DMS 273 (cell line): ENCODE data around the gene TMBIM1.

Experiments used
- DNase-seq: peaks from one replicate; lab custom pipeline; 2025; ENCODE audit not compliant: unreplicated experiment; lab: John Stamatoyannopoulos, UW

TMBIM1 gene

GRCh38 chr2:218272531-218273212 is 19.6 kb downstream of the TMBIM1 start:
- DNase-seq: peak; percentile 91

DNA sequence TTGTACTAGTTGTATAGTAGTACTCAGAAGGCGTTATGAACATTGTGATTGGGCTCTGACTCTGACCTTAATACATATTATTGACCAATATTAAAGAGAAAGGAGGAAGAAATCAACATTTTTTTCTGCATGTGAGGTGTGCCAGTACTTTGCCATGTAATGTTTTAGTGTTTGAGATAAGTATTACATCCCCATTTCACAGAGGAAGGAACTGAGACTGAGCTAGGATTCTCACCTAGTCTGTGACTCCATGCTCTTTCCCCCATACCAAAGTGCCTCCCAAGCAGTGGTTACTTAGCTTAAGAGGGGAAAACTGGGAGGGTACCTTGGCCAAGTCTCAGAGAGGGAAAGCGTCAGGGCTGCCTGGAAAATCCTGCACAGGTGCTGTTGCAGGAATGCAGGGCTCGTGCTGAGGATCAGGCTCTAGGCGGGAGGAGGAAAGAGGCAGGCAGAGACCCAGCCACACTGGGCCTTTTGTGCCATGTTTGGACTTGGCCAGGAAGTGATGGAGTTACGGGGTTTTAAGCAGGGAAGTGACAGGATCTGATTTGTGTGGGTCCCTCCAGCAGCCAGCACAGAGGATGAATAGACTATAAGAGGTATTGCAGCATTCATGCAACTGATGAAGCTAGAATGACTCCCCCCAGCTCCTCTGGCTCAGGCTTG is 20.3 kb downstream of the TMBIM1 start:
- DNase-seq: no peak

DNA sequence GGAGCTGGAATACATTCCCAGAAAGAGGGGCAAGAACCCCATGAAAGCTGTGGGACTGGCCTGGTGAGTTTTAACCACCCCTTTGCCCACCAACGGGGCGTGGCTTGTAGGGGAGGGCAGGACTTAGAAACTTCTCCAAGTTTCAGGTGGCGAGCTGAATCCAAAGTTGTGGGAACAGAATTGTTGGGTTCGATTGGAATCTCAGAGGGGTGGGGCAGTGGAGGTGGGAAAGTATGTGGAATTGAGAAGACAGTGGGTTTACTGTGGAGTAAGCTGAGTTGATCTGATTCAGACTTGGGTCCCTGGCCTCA is 20.9 kb downstream of the TMBIM1 start:
- peak; percentile 32 for DNase-seq

DNA sequence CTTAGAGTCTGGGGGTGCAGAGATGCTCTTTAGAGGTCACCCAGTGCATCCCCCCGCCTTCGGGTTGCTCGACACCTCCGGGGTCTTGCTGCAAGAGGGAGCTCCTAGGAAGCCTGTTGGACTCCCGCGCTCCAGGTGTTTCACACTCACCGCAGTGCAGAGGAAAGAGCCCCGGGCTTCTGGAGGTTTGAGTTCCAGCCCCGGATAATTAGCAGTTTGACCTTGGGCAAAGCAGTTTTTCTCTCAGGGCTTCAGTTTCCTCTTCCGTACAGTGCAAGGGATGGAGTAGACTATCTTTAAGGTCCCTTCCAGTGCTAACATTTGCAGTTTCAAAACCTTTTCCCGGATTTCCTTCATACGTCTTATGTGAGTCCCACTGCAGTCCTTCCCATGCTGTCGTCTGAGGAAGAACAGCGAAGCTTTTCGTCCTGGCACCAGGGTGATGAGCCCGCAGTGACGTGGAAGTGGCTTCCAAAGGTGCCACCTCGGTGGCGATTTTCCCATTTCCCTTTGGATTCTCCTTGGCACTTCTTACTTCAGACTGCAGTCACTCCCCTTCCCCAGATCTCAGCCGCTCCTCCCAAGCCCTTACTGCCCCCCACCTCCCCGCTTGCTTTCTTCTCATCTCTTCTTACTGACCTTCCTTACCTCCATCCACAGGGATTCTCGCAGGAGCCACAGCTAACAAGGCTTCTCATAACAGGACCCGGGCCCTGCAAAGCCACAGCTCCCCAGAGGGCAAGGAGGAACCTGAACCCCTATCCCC is 21.4 kb downstream of the TMBIM1 start:
- DNase-seq: peak; percentile 49

DNA sequence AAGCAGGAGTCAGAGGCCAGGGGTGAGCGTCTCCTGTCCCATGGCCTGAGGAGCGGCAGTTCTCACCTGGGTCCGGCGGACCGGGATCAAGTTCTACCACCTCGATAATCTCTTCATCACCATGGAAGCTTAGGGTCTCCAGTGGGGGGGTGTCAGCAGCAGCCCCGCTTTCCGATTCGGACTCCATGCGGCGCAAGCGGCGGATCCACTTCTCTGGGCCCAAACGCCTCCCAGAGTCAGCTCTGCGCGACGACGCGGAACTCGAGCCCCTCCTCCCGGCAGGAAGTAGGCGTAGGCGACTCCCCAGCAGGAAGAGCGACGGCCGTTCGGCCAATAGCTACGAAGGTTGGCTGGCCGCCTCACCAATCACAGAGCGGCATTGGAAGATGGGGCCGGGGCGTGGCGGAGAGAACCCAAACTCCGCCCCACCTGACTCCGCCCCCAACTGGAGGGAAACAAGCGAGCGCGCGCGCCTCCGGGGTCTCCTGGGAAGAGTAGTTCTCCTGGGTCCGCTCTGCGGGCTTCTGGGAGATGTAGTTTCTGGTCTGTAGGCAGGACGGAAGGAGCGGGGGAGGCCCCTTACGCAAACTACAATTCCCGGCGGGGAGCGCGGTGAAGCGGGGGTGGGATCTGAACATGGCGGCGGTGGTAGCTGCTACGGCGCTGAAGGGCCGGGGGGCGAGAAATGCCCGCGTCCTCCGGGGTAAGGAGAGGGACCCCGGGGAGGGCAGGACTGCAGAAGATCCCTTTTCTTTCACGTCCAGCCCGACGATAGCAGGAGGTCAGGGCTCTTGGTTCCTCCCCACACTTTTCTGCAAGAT is 22.2 kb downstream of the TMBIM1 start, which contains the start of the genes AAMP and PNKD:
TSS of gene AAMP (minus strand) at position 238 of the 821 bp plus-strand sequence. CDS start at position 187, 51 bp downstream.
TSS of gene PNKD (plus strand) at position 620 of the 821 bp plus-strand sequence. CDS start at position 637, 17 bp downstream.
- DNase-seq: peak; percentile 100

DNA sequence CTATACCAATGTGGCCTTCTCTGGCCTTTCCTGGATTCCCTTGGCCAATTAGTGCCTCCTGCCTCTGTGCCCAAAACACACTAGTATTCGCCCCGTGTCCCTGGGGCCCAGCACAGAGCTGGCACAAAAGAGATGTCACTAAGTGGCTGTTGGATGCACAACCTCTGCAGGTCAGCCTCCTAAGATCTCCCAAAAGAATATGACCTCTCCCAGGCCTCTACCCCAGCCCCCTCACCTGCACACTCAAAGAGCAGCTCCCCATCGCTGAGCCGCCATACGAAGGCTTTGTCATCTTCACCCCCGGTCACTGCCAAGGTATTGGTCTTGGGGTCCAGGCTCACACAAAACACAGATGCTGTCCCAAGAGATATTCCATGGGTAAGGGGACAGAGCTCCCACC is 25.0 kb downstream of the TMBIM1 start:
- no peak for DNase-seq

- no peak for DNase-seq
These were observed 25.9 kb downstream of the TMBIM1 start for GRCh38 chr2:218266316-218266979.

- no peak for DNase-seq
These were observed 26.7 kb downstream of the TMBIM1 start for GRCh38 chr2:218265626-218266025.

DNA sequence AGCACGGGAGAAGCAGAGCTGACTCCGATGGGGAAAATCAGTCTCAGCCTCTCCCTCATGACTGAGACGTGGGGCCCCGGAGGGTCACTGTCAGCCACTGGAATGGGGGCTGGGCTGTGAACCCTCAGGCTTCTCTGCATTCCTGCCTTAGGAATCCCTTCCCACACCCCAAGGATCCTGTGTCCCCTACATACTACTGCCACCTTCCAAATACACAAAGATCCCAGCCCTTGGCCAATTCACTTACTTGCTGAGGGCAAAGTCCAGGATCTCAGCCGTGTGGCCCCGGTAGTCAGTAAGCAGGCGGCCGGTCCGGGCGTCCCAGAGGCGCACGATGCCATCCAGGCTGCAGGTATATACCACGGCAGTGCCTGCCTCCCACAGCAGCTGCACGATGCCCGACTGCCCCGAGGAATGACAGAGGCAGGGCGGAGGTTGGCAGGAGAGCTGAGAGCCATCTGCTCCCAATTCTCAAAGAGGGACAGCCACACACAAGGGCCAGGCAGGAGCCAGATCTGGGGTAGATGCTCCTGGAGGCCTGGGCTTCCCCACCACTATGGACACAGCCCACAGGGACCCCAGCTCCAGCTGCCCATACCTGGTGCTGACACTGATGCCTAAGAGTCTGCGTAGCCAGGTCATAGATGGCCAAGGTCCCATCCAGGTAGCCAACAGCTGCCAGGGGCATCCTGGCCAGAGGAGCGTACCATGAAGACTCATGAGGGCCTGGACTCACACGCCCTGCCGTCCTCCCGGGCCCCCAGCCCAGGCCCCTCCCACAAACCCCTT is 27.3 kb downstream of the TMBIM1 start:
- no peak for DNase-seq

- DNase-seq: peak; percentile 32
These were observed 28.3 kb downstream of the TMBIM1 start for GRCh38 chr2:218263817-218264641.

DNA sequence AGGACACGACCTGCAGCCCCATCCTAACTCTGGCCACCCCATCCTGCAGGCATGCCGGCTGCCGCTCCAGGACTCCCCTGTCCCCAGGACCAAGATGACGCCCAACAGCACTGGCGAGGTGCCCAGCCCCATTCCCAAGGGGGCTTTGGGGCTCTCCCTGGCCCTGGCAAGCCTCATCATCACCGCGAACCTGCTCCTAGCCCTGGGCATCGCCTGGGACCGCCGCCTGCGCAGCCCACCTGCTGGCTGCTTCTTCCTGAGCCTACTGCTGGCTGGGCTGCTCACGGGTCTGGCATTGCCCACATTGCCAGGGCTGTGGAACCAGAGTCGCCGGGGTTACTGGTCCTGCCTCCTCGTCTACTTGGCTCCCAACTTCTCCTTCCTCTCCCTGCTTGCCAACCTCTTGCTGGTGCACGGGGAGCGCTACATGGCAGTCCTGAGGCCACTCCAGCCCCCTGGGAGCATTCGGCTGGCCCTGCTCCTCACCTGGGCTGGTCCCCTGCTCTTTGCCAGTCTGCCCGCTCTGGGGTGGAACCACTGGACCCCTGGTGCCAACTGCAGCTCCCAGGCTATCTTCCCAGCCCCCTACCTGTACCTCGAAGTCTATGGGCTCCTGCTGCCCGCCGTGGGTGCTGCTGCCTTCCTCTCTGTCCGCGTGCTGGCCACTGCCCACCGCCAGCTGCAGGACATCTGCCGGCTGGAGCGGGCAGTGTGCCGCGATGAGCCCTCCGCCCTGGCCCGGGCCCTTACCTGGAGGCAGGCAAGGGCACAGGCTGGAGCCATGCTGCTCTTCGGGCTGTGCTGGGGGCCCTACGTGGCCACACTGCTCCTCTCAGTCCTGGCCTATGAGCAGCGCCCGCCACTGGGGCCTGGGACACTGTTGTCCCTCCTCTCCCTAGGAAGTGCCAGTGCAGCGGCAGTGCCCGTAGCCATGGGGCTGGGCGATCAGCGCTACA is 29.4 kb downstream of the TMBIM1 start:
- DNase-seq: peak; percentile 34

GRCh38 chr2:218262237-218262600 is 30.1 kb downstream of the TMBIM1 start:
- DNase-seq: no peak

DNA sequence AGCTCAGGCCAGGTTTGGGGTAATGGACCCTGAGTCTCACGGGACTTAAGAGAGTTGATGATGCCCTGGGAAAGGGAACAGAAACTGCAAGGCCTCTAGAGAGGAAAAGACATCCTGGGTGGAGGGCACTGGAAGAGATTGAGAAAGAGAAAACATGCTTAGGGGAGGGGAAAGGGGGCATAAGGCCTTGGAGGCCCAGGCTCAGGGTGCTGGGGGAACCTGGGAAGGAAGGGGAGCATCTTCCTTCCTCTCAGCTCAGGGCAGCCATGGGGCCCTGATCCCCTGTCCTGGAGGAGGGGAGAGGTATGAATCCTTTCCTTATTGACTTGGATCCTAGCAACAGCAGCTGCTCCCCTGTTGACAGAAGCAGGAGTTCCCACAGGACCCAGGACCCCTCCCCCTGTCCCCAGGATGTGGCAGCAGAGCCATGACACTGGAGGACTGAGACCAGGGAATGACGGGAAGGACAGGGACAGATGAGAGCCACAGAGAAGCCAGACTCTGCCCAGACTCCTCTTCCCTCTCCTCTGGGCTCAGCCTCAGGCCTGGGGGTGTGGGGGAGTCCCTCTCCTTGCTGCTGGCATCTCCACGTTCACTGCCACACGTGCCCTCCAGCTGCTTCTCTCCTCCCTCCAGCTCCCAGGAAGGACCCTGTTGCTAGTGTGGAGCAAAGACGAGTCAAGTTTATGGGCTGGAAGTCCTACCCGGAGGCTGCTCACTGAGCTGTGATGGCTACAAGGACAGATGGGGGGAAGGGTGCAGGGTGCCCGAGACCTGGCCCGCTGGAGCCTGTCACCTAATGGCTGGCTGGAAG is 30.7 kb downstream of the TMBIM1 start:
- peak; percentile 42 for DNase-seq

DNA sequence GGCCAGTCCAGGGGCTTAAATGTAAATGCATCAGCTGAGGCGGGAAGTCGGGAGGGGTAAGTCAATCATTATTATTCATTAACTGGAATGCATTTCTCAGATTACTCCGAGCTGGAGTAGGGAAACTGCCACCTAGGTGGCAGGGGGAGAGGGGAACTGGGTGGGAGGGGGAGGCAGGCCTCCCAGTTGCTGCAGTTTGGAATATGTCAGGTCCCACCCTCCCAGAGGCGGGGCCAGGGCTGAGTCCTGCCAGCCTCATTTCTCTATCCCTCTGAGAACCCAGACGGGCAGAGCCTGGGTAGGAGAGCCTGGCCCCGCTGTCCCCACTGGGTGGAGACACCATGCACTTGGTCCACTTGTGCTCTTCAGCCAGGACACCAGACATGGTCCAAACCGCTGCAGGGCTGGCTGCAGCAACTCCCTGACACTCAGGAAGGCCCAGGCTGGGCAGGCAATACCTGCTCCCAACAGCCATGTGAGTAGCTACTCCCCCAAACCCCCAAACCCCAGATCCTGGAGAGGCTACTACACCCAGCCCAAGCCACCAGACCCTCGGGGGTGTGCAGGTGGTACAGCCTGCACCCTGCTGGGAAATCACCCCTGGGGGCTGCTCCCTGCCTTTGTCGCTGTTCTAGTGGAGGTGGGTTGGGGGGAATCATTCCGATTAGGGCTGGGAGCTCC is 31.4 kb downstream of the TMBIM1 start, which contains the start of gene GPBAR1:
TSS of gene GPBAR1 (plus strand) at position 274 of the 681 bp plus-strand sequence. CDS start 1,710 bp downstream, outside the sequence.
- DNase-seq: peak; percentile 49

DNA sequence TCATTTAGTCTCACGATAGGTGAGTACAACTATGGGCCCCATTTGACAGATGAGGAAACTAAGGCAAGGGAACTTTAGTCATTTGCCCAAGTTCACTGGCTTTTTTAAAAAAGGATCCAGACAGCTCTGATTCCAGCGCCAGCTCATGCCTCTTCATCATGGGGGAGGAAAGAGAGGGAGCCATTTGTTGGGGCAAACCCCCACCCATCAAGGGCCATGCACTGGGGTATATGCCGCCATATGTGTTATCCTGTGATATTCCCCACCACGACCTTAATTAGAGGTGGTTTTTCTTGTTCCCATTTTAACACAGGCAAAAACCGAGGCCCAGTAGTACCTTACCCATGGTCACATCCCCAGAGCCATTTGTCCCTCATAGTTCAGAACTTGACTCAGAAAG is 32.1 kb downstream of the TMBIM1 start:
- no peak for DNase-seq
